Astrocyte of the cerebellum (primary cell): ENCODE data around the gene CDH4.

Source experiments
- DNase-seq: peaks from one replicate; pipeline ENCODE4 v3.0.0-alpha.2; 2011; ENCODE audit warnings: low read depth
- H3K4me3 ChIP-seq: 2 replicates; pipeline ENCODE4 v1.5.1; 2011; ENCODE audit warnings: mild to moderate bottlenecking, low read depth, low read length, moderate library complexity
- CTCF ChIP-seq: IDR thresholded peaks from 2 replicates; pipeline ENCODE4 v1.5.1; 2012; ENCODE audit warnings: low read length, low read depth, moderate library complexity, mild to moderate bottlenecking; ENCODE audit errors: missing control alignments
- in situ Hi-C: cut with HindIII; loops from 2 replicates; pipeline ENCODE4 v1.10.0; 2017; ENCODE audit warnings: low sequenced_read_pairs

Gene CDH4

GRCh38 chr20:61480158-61480825, 228.2 kb downstream of the CDH4 start:
- no peak for DNase-seq
- in situ Hi-C loops, result loop anchor here (5.0 kb wide), 1 partner anchor 37 kb away; no protein-coding TSS in a partner anchor
- no peak for TF ChIP-seq CTCF
- no peak overlapping the region for H3K4me3 ChIP-seq

- no peak for DNase-seq
- in situ Hi-C loops, result loop anchor here (5.0 kb wide), 1 partner anchor 35 kb away; no protein-coding TSS in a partner anchor
- no peak for TF ChIP-seq CTCF
- no peak overlapping the region for H3K4me3 ChIP-seq
Measured at GRCh38 chr20:61482056-61482887, 230.2 kb downstream of the CDH4 start.

- in situ Hi-C loops, result loop anchor here (5.0 kb wide), 1 partner anchor 34 kb away; no protein-coding TSS in a partner anchor
- H3K4me3 ChIP-seq, result no peak overlapping the region
- no peak for DNase-seq
- no peak for TF ChIP-seq CTCF
Measured at GRCh38 chr20:61482901-61483300, 230.8 kb downstream of the CDH4 start.

- in situ Hi-C loops, result loop anchor here (5.0 kb wide), 1 partner anchor 34 kb away; no protein-coding TSS in a partner anchor
- no peak for DNase-seq
- no peak for TF ChIP-seq CTCF
- no peak overlapping the region for H3K4me3 ChIP-seq
Measured at GRCh38 chr20:61483336-61484067, 231.4 kb downstream of the CDH4 start.

- no peak overlapping the region for H3K4me3 ChIP-seq
- in situ Hi-C loops, result no loop called here
- no peak for TF ChIP-seq CTCF
- no peak for DNase-seq
Measured at GRCh38 chr20:61486198-61486597, 234.1 kb downstream of the CDH4 start.

- DNase-seq, result no peak
Measured at GRCh38 chr20:61487346-61487996, 235.4 kb downstream of the CDH4 start.

More at GRCh38 chr20:61487346-61487996, 235.4 kb downstream of the CDH4 start:
- in situ Hi-C loops, result no loop called here
- TF ChIP-seq CTCF, result no peak
- no peak overlapping the region for H3K4me3 ChIP-seq
